HK-2 (cell line): ENCODE data around the gene CEBPE.
"Not testable (repeated sequence)": the region's sequence is repeated elsewhere in the genome, so short reads cannot be mapped to it uniquely, and the experiment has no call there.

ENCODE experiments used
- DNase-seq: peaks from one replicate; pipeline ENCODE4 v3.0.0-alpha.2; 2018; ENCODE audit not compliant: unreplicated experiment

The CEBPE gene

GRCh38 chr14:23121361-23121771, 2.3 kb upstream of the CEBPE start:
- DNase-seq = peak; percentile 63

GRCh38 chr14:23120541-23121251, 1.6 kb upstream of the CEBPE start:
- DNase-seq = peak; percentile 85

- no peak for DNase-seq
Observed at GRCh38 chr14:23119363-23120327, 590 bp upstream of the CEBPE start.

- DNase-seq = no peak
Observed at GRCh38 chr14:23117371-23118020, 1.6 kb downstream of the CEBPE start.

- no peak for DNase-seq
Observed at GRCh38 chr14:23115918-23116317, 3.1 kb downstream of the CEBPE start.

- peak; percentile 74 for DNase-seq
Observed at GRCh38 chr14:23115039-23115731, 3.9 kb downstream of the CEBPE start.

GRCh38 chr14:23114669-23115038, 4.4 kb downstream of the CEBPE start:
- DNase-seq = no peak

- DNase-seq = no peak
Observed at GRCh38 chr14:23114120-23114458, 5.0 kb downstream of the CEBPE start.

GRCh38 chr14:23113431-23114119, 5.5 kb downstream of the CEBPE start:
- DNase-seq = no peak

- no peak for DNase-seq
Observed at GRCh38 chr14:23112359-23113178, 6.5 kb downstream of the CEBPE start.

GRCh38 chr14:23110579-23111365, 8.3 kb downstream of the CEBPE start:
- no peak for DNase-seq

GRCh38 chr14:23109769-23110168, 9.3 kb downstream of the CEBPE start:
- DNase-seq = no peak

GRCh38 chr14:23108169-23108568, 10.9 kb downstream of the CEBPE start:
- DNase-seq = not testable (repeated sequence)

- not testable (repeated sequence) for DNase-seq
Observed at GRCh38 chr14:23107620-23108019, 11.4 kb downstream of the CEBPE start.

- no peak for DNase-seq
Observed at GRCh38 chr14:23106747-23107045, 12.4 kb downstream of the CEBPE start.

GRCh38 chr14:23105348-23105824, 13.7 kb downstream of the CEBPE start:
- no peak for DNase-seq

GRCh38 chr14:23104591-23105347, 14.3 kb downstream of the CEBPE start, which contains the start of gene CIROP:
Gene CIROP, minus strand, starts transcription at chr14:23104989. Its CDS starts 69 bp downstream, at chr14:23104920.
- no peak for DNase-seq

GRCh38 chr14:23104070-23104590, 14.9 kb downstream of the CEBPE start:
- DNase-seq = no peak

- DNase-seq = no peak
Observed at GRCh38 chr14:23103581-23103980, 15.5 kb downstream of the CEBPE start.
